ENCODE data around the gene CDH13.

GRCh38 chr16:83794860-83795554 is 1168.2 kb downstream of the CDH13 start:
- TF ChIP-seq CTCF (conservative IDR thresholded peaks at IDR 0.05 in 1 of 2, IDR thresholded peaks at IDR 0.05 in 1 of 2; ENCODE audit: low read depth in 1 of 2, low read length in 2 of 2) (no peak), EZH2 (IDR thresholded peaks at IDR 0.05; ENCODE audit: low read length, missing control alignments) (no peak)

Data from fibroblast of lung (primary cell).